ENCODE data around the gene PASK. TPM values are rescaled to one million over a fixed set of nuclear protein-coding genes. Genes with fewer than 3 reads are reported as not detected.

PASK gene
- total and polyA plus RNA-seq, 2 donors = 26.9 to 42.2 TPM

DNA sequence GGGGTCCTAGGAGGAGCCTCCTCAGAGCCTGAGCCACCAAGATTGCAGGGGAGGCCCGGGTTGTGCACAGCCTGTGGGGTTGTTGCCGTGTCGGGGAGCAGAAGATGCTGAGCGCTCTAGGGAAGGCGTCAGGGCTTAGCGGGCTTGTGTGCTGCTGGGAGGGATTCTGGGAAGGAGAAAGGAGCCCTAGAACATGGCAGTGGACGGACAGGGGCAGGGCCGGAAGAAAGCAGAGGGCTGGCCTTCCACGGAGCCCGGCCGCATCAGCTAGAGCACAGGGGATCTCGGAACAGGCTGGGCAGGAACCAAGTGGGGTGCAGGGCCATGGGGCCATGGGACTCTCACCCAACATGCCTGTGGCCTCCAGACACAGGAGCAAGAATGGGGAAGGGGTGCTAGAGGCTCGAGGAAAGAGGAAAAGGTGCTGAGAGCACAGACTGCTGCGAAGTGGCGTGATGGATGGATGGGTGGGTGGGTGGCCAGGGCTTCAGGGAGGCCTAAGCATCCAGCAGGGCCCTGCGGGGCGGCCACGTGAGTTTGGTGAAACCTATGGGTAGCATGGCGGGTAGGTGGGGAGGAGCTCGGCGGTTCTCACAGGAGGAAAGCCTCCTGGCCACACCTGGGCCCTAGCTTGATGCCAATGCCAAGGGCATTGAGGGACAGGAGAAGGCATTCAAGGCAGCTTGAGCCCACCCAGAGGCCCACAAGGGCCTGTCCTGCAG lies 82.9 kb downstream of the PASK start:
- no peak for DNase-seq (ENCODE audit: low read depth in 6 of 9, low spot score in 9 of 9)
- Histone ChIP-seq H3K27ac (ENCODE audit: low read depth in 1 of 2, low read length in 1 of 2) (no peak overlapping the region), H3K4me3 (ENCODE audit: low read length in 2 of 2) (no peak overlapping the region), H3K27me3 (ENCODE audit: control insufficient read depth in 2 of 2, insufficient read depth in 1 of 2, low read length in 1 of 2) (peaks cover 0 to 65% of the 10 kb centered on the region in 2 donors), H3K4me1 (ENCODE audit: control insufficient read depth in 2 of 2, insufficient read depth in 2 of 2, low read length in 2 of 2) (no peaks in the 10 kb centered on the region), H3K9me3 (ENCODE audit: control insufficient read depth in 2 of 2, insufficient read depth in 1 of 2, low read length in 1 of 2) (peaks cover 0 to 3% of the 10 kb centered on the region in 2 donors), H3K36me3 (ENCODE audit: control insufficient read depth in 2 of 2, insufficient read depth in 2 of 2, low read length in 1 of 2) (no peaks in the 10 kb centered on the region)
- 97% methylated on average over 21 of the region's 21 CpGs for WGBS

DNA sequence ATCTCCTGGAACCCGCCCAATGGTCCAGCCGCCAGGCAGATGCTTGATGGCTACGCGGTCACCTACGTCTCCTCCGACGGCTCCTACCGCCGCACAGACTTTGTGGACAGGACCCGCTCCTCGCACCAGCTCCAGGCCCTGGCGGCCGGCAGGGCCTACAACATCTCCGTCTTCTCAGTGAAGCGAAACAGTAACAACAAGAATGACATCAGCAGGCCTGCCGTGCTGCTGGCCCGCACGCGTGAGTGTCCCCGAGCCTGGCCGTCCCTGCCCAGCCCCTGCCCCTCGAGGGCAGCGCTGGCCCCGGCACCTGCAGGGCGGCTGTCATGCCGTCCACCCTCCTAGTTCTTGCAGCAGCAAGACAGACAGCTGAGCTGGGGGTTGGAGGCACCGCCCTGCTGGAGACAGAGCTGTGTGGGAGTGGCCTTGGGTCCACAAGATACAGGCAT lies 83.9 kb downstream of the PASK start:
- Histone ChIP-seq H3K9me3 (ENCODE audit: control insufficient read depth in 2 of 2, insufficient read depth in 1 of 2, low read length in 1 of 2) (peaks cover 0 to 3% of the 10 kb centered on the region in 2 donors), H3K4me3 (ENCODE audit: low read length in 2 of 2) (no peak overlapping the region), H3K27me3 (ENCODE audit: control insufficient read depth in 2 of 2, insufficient read depth in 1 of 2, low read length in 1 of 2) (peaks cover 0 to 57% of the 10 kb centered on the region in 2 donors), H3K4me1 (ENCODE audit: control insufficient read depth in 2 of 2, insufficient read depth in 2 of 2, low read length in 2 of 2) (no peaks in the 10 kb centered on the region), H3K36me3 (ENCODE audit: control insufficient read depth in 2 of 2, insufficient read depth in 2 of 2, low read length in 1 of 2) (no peaks in the 10 kb centered on the region), H3K27ac (ENCODE audit: low read depth in 1 of 2, low read length in 1 of 2) (no peak overlapping the region)
- DNase-seq (ENCODE audit: low read depth in 6 of 9, low spot score in 9 of 9) = no peak
- WGBS = 94% methylated on average over 27 of the region's 27 CpGs

- peaks cover 0 to 53% of the 10 kb centered on the region in 2 donors for H3K27me3 ChIP-seq (ENCODE audit: control insufficient read depth in 2 of 2, insufficient read depth in 1 of 2, low read length in 1 of 2)
- peaks cover 0 to 3% of the 10 kb centered on the region in 2 donors for H3K9me3 ChIP-seq (ENCODE audit: control insufficient read depth in 2 of 2, insufficient read depth in 1 of 2, low read length in 1 of 2)
- no peak overlapping the region for H3K27ac ChIP-seq (ENCODE audit: low read depth in 1 of 2, low read length in 1 of 2)
- 92% methylated on average over 23 of the region's 23 CpGs for WGBS
- H3K4me1 ChIP-seq (ENCODE audit: control insufficient read depth in 2 of 2, insufficient read depth in 2 of 2, low read length in 2 of 2) = no peaks in the 10 kb centered on the region
- H3K36me3 ChIP-seq (ENCODE audit: control insufficient read depth in 2 of 2, insufficient read depth in 2 of 2, low read length in 1 of 2) = no peaks in the 10 kb centered on the region
- DNase-seq (ENCODE audit: low read depth in 6 of 9, low spot score in 9 of 9) = no peak
- H3K4me3 ChIP-seq (ENCODE audit: low read length in 2 of 2) = no peak overlapping the region
These were observed 84.4 kb downstream of the PASK start for GRCh38 chr2:241064802-241065354.

DNA sequence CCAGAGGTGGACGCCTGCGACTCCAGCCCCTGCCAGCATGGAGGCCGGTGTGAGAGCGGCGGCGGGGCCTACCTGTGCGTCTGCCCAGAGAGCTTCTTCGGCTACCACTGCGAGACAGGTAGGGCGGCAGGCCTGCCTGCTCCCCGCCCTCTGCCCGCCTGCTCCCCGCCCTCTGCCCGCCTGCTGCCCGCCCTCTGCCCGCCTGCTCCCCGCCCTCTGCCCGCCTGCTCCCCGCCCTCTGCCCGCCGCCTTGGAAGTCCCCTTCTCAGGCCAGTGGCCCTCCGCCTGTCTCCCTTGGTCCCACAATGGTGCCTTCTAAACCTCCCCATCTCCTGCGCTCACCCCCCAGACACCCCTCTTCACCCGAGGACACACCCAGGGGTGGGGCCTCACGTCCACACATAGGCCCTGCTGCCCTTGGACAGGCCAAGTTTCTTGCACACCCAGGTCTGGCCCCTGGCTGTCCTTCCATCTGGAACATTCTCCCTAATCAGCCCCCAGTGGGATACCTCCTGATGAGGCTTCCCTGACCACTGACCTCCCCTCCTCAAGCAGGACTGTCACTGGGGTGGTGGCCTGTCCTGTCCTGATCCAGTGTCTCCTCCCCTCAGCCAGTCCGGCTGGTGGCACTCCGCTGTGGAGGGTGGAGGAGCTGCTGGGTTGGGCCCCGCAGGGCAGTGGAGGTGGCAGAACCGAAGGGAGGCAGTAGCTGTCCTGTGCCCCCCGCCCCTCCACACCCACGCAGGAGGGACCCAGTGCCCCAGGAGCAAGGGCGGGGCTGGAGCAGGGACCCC lies 85.1 kb downstream of the PASK start:
- Histone ChIP-seq H3K4me1 (ENCODE audit: control insufficient read depth in 2 of 2, insufficient read depth in 2 of 2, low read length in 2 of 2) (no peaks in the 10 kb centered on the region), H3K36me3 (ENCODE audit: control insufficient read depth in 2 of 2, insufficient read depth in 2 of 2, low read length in 1 of 2) (no peaks in the 10 kb centered on the region), H3K27me3 (ENCODE audit: control insufficient read depth in 2 of 2, insufficient read depth in 1 of 2, low read length in 1 of 2) (peaks cover 0 to 46% of the 10 kb centered on the region in 2 donors), H3K27ac (ENCODE audit: low read depth in 1 of 2, low read length in 1 of 2) (no peak overlapping the region), H3K4me3 (ENCODE audit: low read length in 2 of 2) (peak overlapping the region in 1 of 2 donors; percentile 20), H3K9me3 (ENCODE audit: control insufficient read depth in 2 of 2, insufficient read depth in 1 of 2, low read length in 1 of 2) (peaks cover 0 to 3% of the 10 kb centered on the region in 2 donors)
- DNase-seq (ENCODE audit: low read depth in 6 of 9, low spot score in 9 of 9) = no peak
- WGBS = 39% methylated on average over 32 of the region's 32 CpGs

GRCh38 chr2:241063587-241063986 lies 85.7 kb downstream of the PASK start:
- H3K9me3 ChIP-seq (ENCODE audit: control insufficient read depth in 2 of 2, insufficient read depth in 1 of 2, low read length in 1 of 2) = peaks cover 0 to 3% of the 10 kb centered on the region in 2 donors
- peaks cover 0 to 44% of the 10 kb centered on the region in 2 donors for H3K27me3 ChIP-seq (ENCODE audit: control insufficient read depth in 2 of 2, insufficient read depth in 1 of 2, low read length in 1 of 2)
- H3K36me3 ChIP-seq (ENCODE audit: control insufficient read depth in 2 of 2, insufficient read depth in 2 of 2, low read length in 1 of 2) = no peaks in the 10 kb centered on the region
- WGBS = 42% methylated on average over 8 of the region's 8 CpGs
- peak overlapping the region in 1 of 2 donors; percentile 20 for H3K4me3 ChIP-seq (ENCODE audit: low read length in 2 of 2)
- no peaks in the 10 kb centered on the region for H3K4me1 ChIP-seq (ENCODE audit: control insufficient read depth in 2 of 2, insufficient read depth in 2 of 2, low read length in 2 of 2)
- DNase-seq (ENCODE audit: low read depth in 6 of 9, low spot score in 9 of 9) = peak in 1 of 9 donors; percentile 27
- H3K27ac ChIP-seq (ENCODE audit: low read depth in 1 of 2, low read length in 1 of 2) = no peak overlapping the region

DNA sequence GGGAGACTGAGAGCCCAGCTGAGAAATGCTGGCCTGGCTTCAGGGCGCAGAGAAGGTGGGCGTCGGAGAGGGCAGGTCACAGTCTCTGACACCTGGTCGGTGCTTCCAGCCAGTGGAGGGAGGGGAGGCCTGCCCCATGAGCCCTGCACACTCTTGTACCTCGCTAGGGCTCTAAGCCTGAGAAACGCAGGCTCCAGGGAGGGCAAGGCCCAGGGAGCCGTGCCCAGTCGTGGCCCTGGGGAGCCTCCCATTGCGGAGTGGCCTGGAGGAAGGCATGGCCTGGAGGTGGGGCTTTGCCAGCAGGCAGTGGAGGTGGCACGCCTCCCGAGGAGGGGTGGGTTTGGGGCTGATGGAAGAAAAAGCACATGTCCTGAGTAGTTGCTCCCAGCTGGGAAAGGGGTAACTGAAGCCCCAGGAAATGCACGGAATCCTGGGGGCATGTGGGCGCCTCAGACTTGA lies 86.2 kb downstream of the PASK start:
- no peak overlapping the region for H3K4me3 ChIP-seq (ENCODE audit: low read length in 2 of 2)
- no peak overlapping the region for H3K27ac ChIP-seq (ENCODE audit: low read depth in 1 of 2, low read length in 1 of 2)
- no peaks in the 10 kb centered on the region for H3K4me1 ChIP-seq (ENCODE audit: control insufficient read depth in 2 of 2, insufficient read depth in 2 of 2, low read length in 2 of 2)
- no peak for DNase-seq (ENCODE audit: low read depth in 6 of 9, low spot score in 9 of 9)
- peaks cover 0 to 41% of the 10 kb centered on the region in 2 donors for H3K27me3 ChIP-seq (ENCODE audit: control insufficient read depth in 2 of 2, insufficient read depth in 1 of 2, low read length in 1 of 2)
- peaks cover 0 to 3% of the 10 kb centered on the region in 2 donors for H3K9me3 ChIP-seq (ENCODE audit: control insufficient read depth in 2 of 2, insufficient read depth in 1 of 2, low read length in 1 of 2)
- no peaks in the 10 kb centered on the region for H3K36me3 ChIP-seq (ENCODE audit: control insufficient read depth in 2 of 2, insufficient read depth in 2 of 2, low read length in 1 of 2)
- 83% methylated on average over 13 of the region's 13 CpGs for WGBS

DNA sequence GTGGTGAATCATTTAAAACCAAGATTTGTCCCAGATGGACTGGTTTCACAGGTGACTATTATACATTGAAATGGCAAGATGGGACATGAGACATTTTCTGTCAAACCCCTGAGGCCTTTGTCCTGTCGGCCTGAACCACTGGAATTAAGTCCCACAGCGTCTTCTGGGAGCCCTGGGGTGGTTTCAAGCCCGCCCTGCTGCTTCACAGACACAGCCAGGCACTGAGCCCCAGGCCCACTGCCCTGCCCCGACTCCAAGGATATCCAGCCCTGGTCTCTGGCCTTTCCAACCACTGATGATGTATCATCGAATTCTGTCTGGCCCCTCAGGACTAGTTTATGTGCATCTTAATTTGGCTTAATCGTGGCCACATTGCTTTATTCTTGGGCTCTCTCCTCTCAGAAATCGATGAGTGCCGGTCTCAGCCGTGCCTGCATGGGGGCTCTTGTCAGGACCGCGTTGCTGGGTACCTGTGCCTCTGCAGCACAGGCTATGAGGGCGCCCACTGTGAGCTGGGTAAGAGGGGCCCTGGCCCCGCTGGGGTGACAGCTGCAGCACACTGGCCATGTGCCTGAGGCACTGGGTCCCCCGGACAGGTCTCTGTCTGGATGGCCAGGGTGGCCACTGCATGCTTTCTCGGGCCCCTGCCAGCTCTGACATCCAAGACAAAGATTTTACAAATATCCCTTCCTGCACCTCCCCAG lies 86.7 kb downstream of the PASK start:
- Histone ChIP-seq H3K4me1 (ENCODE audit: control insufficient read depth in 2 of 2, insufficient read depth in 2 of 2, low read length in 2 of 2) (no peaks in the 10 kb centered on the region), H3K27me3 (ENCODE audit: control insufficient read depth in 2 of 2, insufficient read depth in 1 of 2, low read length in 1 of 2) (peaks cover 0 to 41% of the 10 kb centered on the region in 2 donors), H3K27ac (ENCODE audit: low read depth in 1 of 2, low read length in 1 of 2) (no peak overlapping the region), H3K4me3 (ENCODE audit: low read length in 2 of 2) (no peak overlapping the region), H3K36me3 (ENCODE audit: control insufficient read depth in 2 of 2, insufficient read depth in 2 of 2, low read length in 1 of 2) (no peaks in the 10 kb centered on the region), H3K9me3 (ENCODE audit: control insufficient read depth in 2 of 2, insufficient read depth in 1 of 2, low read length in 1 of 2) (peaks cover 0 to 3% of the 10 kb centered on the region in 2 donors)
- 96% methylated on average over 15 of the region's 15 CpGs for WGBS
- no peak for DNase-seq (ENCODE audit: low read depth in 6 of 9, low spot score in 9 of 9)

- Histone ChIP-seq H3K36me3 (ENCODE audit: control insufficient read depth in 2 of 2, insufficient read depth in 2 of 2, low read length in 1 of 2) (no peaks in the 10 kb centered on the region), H3K9me3 (ENCODE audit: control insufficient read depth in 2 of 2, insufficient read depth in 1 of 2, low read length in 1 of 2) (peaks cover 0 to 3% of the 10 kb centered on the region in 2 donors), H3K27ac (ENCODE audit: low read depth in 1 of 2, low read length in 1 of 2) (no peak overlapping the region), H3K4me3 (ENCODE audit: low read length in 2 of 2) (no peak overlapping the region), H3K4me1 (ENCODE audit: control insufficient read depth in 2 of 2, insufficient read depth in 2 of 2, low read length in 2 of 2) (no peaks in the 10 kb centered on the region), H3K27me3 (ENCODE audit: control insufficient read depth in 2 of 2, insufficient read depth in 1 of 2, low read length in 1 of 2) (peaks cover 0 to 37% of the 10 kb centered on the region in 2 donors)
- 93% methylated on average over 6 of the region's 6 CpGs for WGBS
- DNase-seq (ENCODE audit: low read depth in 6 of 9, low spot score in 9 of 9) = no peak
These were observed 88.0 kb downstream of the PASK start for GRCh38 chr2:241061275-241061674.
